K562 (cell line): Measurements from ENCODE around the gene COQ8B. TPM values are rescaled to one million over a fixed set of nuclear protein-coding genes. Genes with fewer than 3 reads are reported as not detected.

ENCODE experiments used
- ATAC-seq: fragments of 200-7000 bp; cut with Tn5 transposase; 3 replicates; pipeline ENCODE4 v1.9.1; 2020; ENCODE audit warnings: moderate library complexity
- BruUV-seq: library from RNA; stranded (reverse); fragments of 400-500 nt; replicated peaks from 2 replicates; lab custom pipeline; 2021; lab: Mats Ljungman, UMichigan
- CTCF ChIA-PET: fragments of 300-600 bp; formaldehyde crosslinking; extraction: SDS; loops from one replicate; lab custom pipeline; 2021; ENCODE audit warnings: low intra/inter-chr PET ratio; lab: Yijun Ruan, JAX
- POLR2A ChIA-PET: fragments of 300-600, 350-650 bp; sonication (Branson Sonifier 250); formaldehyde crosslinking; extraction: SDS; loops from one replicate; lab custom pipeline; 2021; ENCODE audit warnings: antibody characterized with exemption, inconsistent platforms; lab: Yijun Ruan, JAX
- DNase-seq, 4 experiments: peaks; one replicate each; pipeline versions ENCODE4 v3.0.0 to v3.0.0-alpha.2; 2011 to 2018; ENCODE audit warnings: low spot score in 3 of 4, mixed read lengths in 3 of 4; ENCODE audit errors: extremely low read depth in 1 of 4
- FAIRE-seq: peaks from 2 replicates; lab custom pipeline; 2011; peaks lifted over from hg19 to GRCh38; lab: Jason Lieb, UNC
- H2AFZ ChIP-seq: 2 replicates; pipeline ENCODE4 v1.6.0; 2011; ENCODE audit warnings: low read depth, low read length, control low read depth, inconsistent platforms
- H3K27ac ChIP-seq: fragments of 200-600 bp; 3 replicates; pipeline ENCODE4 v1.8.0; 2011; ENCODE audit warnings: low read depth, mild to moderate bottlenecking, control low read depth, inconsistent platforms, low read length, moderate library complexity, mixed read lengths; ENCODE audit errors: extremely low read depth
- H3K27me3 ChIP-seq, 2 experiments: fragments of 300-600 bp in 1 of 2; 2 replicates in 1 of 2; 3 replicates in 1 of 2; pipeline versions ENCODE4 v1.6.0 to v1.8.0; 2011; ENCODE audit warnings: inconsistent platforms in 2 of 2, low read length in 2 of 2, mild to moderate bottlenecking in 1 of 2, mixed read lengths in 1 of 2, moderate library complexity in 1 of 2; ENCODE audit not compliant: control insufficient read depth in 2 of 2, insufficient read depth in 2 of 2
- H3K36me3 ChIP-seq: fragments of 300-600 bp; 3 replicates; pipeline ENCODE4 v1.8.0; 2011; ENCODE audit warnings: mild to moderate bottlenecking, low read length, inconsistent platforms; ENCODE audit not compliant: control insufficient read depth, insufficient read depth
- H3K4me1 ChIP-seq, 2 experiments: fragments of 200-600 bp in 1 of 2; replicated peaks in 1 of 2; 2 replicates in 1 of 2; 3 replicates in 1 of 2; pipeline versions ENCODE4 v1.5.1 to v1.8.0; 2011; ENCODE audit warnings: inconsistent platforms in 2 of 2, low read length in 2 of 2, mild to moderate bottlenecking in 1 of 2, mixed read lengths in 1 of 2, moderate library complexity in 1 of 2; ENCODE audit not compliant: control insufficient read depth in 2 of 2, insufficient read depth in 2 of 2
- H3K4me2 ChIP-seq: 2 replicates; pipeline ENCODE4 v1.6.1; 2011; ENCODE audit warnings: low read length, control low read depth, inconsistent platforms, mixed read lengths; ENCODE audit not compliant: insufficient read depth
- H3K4me3 ChIP-seq: fragments of 200-600 bp; sonication (generic), shearing (Covaris generic); 2 replicates; pipeline ENCODE4 v1.5.1; 2016; ENCODE audit warnings: control low read depth, inconsistent platforms
- H3K79me2 ChIP-seq: fragments of 200-600 bp; 3 replicates; pipeline ENCODE4 v1.8.0; 2011; ENCODE audit warnings: low read length, inconsistent platforms; ENCODE audit not compliant: control insufficient read depth, insufficient read depth
- H3K9ac ChIP-seq, 2 experiments: 2 replicates each; pipeline versions ENCODE4 v1.6.0 to v1.6.1; 2011; ENCODE audit warnings: low read depth in 2 of 2, low read length in 2 of 2, control low read depth in 1 of 2, inconsistent platforms in 1 of 2, mild to moderate bottlenecking in 1 of 2, mixed read lengths in 1 of 2; ENCODE audit not compliant: insufficient read depth in 1 of 2
- H3K9me1 ChIP-seq: one replicate; pipeline ENCODE4 v1.6.0; 2011; ENCODE audit warnings: inconsistent platforms, mild to moderate bottlenecking, low read length, moderate library complexity; ENCODE audit not compliant: control insufficient read depth, insufficient read depth
- H3K9me3 ChIP-seq: replicated peaks from 2 replicates; pipeline ENCODE4 v1.5.1; 2011; ENCODE audit warnings: low read depth, low read length, inconsistent platforms; ENCODE audit not compliant: control insufficient read depth, insufficient read depth
- H4K20me1 ChIP-seq: replicated peaks from 2 replicates; pipeline ENCODE4 v1.6.1; 2011; ENCODE audit warnings: low read length, inconsistent platforms, mixed read lengths; ENCODE audit not compliant: control insufficient read depth, insufficient read depth
- GTF2A2 ChIP-seq: IDR thresholded peaks from 2 replicates; pipeline ENCODE4 v1.6.1; 2016; ENCODE audit warnings: mild to moderate bottlenecking, missing genetic modification characterization, missing compliant biosample characterization
- KAT8 ChIP-seq: fragments of 450-650 bp; IDR thresholded peaks from 2 replicates; pipeline ENCODE4 v1.6.1; 2016; ENCODE audit warnings: low read depth, mild to moderate bottlenecking
- POLR3G ChIP-seq: IDR thresholded peaks from 2 replicates; pipeline ENCODE4 v1.6.1; 2011; ENCODE audit not compliant: insufficient read length, insufficient replicate concordance; ENCODE audit errors: extremely low read depth
- ZNF121 ChIP-seq: sonication (generic); formaldehyde crosslinking; conservative IDR thresholded peaks from 2 replicates; pipeline ENCODE4 v1.8.0; 2022; ENCODE audit warnings: missing genetic modification reagents
- ZNF274 ChIP-seq: IDR thresholded peaks from 2 replicates; pipeline ENCODE4 v1.6.1; 2011; ENCODE audit warnings: low read depth, mild to moderate bottlenecking, low read length, moderate library complexity, borderline replicate concordance
- ZNF280A ChIP-seq: fragments of 450-650 bp; IDR thresholded peaks from 2 replicates; pipeline ENCODE4 v1.6.1; 2018; ENCODE audit warnings: mild to moderate bottlenecking, low read depth; ENCODE audit not compliant: partially characterized antibody
- WGBS: fragments of 100-300 bp; shearing (Covaris generic); methylation state at CpG from one replicate; pipeline ENCODE4 v1.1.6; 2016; ENCODE audit warnings: low coverage, mixed read lengths; ENCODE audit not compliant: insufficient coverage; ENCODE audit errors: missing lambda C conversion rate; 5-methylcytosine and 5-hydroxymethylcytosine counted together
- in situ Hi-C: fragments of 300-500 bp; cut with MboI; formaldehyde crosslinking; loops from 4 replicates; pipeline ENCODE4 v1.15.0; 2018; ENCODE audit warnings: inconsistent platforms, mixed read lengths
- intact Hi-C: fragments of 100-400 bp; cut with micrococcal nuclease; formaldehyde crosslinking; loops from 2 replicates; pipeline ENCODE4 v1.14.2; 2022
- polyA plus RNA-seq, 8 experiments: library from polyadenylated mRNA; depleted of rRNA in 4 of 8; stranded (reverse) in 5 of 8; unstranded in 3 of 8; fragments of >200 nt; fragmentation: Nextera tagmentation in 2 of 8; fragmentation: Illumina TruSeq in 1 of 8; extraction: Ambion mirVana in 2 of 8; extraction: Trizol in 1 of 8; gene quantifications; 2 replicates each; pipeline versions ENCODE4 v1.2.1 to v1.2.3, GENCODE V29; 2011 to 2014; ENCODE audit warnings: inconsistent platforms in 1 of 8, missing spikeins in 1 of 8
- total RNA-seq, 7 experiments: library from RNA; depleted of rRNA in 6 of 7; stranded (reverse); fragments of >200 nt in 6 of 7; fragmentation: Illumina TruSeq in 2 of 7; extraction: Trizol in 2 of 7; gene quantifications; 2 replicates each; pipeline versions ENCODE4 v1.2.1 to v1.2.3, GENCODE V29; 2011 to 2021; ENCODE audit warnings: low replicate concordance in 1 of 7

Gene COQ8B
- total and polyA plus RNA-seq, 9 of the 15 experiments (the other 6 are each of a cell fraction or from before 2014, with no cell fraction given) = 0.41 to 32.3 (median 12.9) TPM

GRCh38 chr19:40747536-40747935, 30.9 kb upstream of the COQ8B start:
- BruUV-seq = no TSS peak
- Histone ChIP-seq H3K79me2 (peaks cover 41% of the 10 kb centered on the region), H3K9me1 (no peaks in the 10 kb centered on the region), H3K27ac (no peak overlapping the region), H4K20me1 (0 out of 2 replicates have a peak, but pooled peaks cover 1% of the 10 kb centered on the region), H3K4me3 (no peak overlapping the region), H2AFZ (no peak overlapping the region), H3K36me3 (peaks cover 13% of the 10 kb centered on the region; the same call in 2 of the 3 replicates), H3K9me3 (no peaks in the 10 kb centered on the region), H3K27me3 (no peaks in the 10 kb centered on the region), H3K4me1 (peaks cover 17 to 35% of the 10 kb centered on the region in 2 experiments)
- no peak for FAIRE-seq
- CTCF ChIA-PET = no interaction called here
- no peak for TF ChIP-seq ZNF280A
- TF ChIP-seq POLR3G = no peak
- TF ChIP-seq ZNF121 (CRISPR knock-in tag) = peak; percentile 40; the same call in 1 of the 2 replicates
- no peak for TF ChIP-seq KAT8
- no peak for TF ChIP-seq GTF2A2 (tag)
- TF ChIP-seq ZNF274 = no peak
- TF ChIP-seq, all 486 proteins: peak for 1
- ATAC-seq (no peak), DNase-seq (no peak)
- peak overlapping the region in 1 of 2 experiments; percentile 19; a peak in 1 of 4 replicates for H3K9ac ChIP-seq
- 94% methylated on average over 7 of the region's 7 CpGs for WGBS
- intact Hi-C loops = no loop called here
- in situ Hi-C loops = no loop called here
- H3K4me2 ChIP-seq = no peak overlapping the region
- POLR2A ChIA-PET = interaction anchor here (0.6 to 1.2 kb wide), 3 partner anchors 14 to 561 kb away, joined by 3 to 5 read pairs (median 3); partner anchors contain the start of gene RAB4B
